IPS-NIHi11 (cell line): ENCODE measurements around the gene DIRAS3.
"Not testable (repeated sequence)": the region's sequence is repeated elsewhere in the genome, so short reads cannot be mapped to it uniquely, and the experiment has no call there.

Experiments used
- DNase-seq: peaks from one replicate; pipeline ENCODE4 v3.0.0; 2012; ENCODE audit warnings: mixed read lengths, low spot score

The DIRAS3 gene

GRCh38 chr1:68049941-68050878 is at the start of gene DIRAS3:
Gene DIRAS3 (minus strand): TSS chr1:68050627. CDS start chr1:68047297, 3,330 bp downstream.
- peak; percentile 34 for DNase-seq

- DNase-seq: no peak
These were observed 43.3 kb upstream of the DIRAS3 start for GRCh38 chr1:68093737-68094136.

GRCh38 chr1:68087184-68087583 is 36.8 kb upstream of the DIRAS3 start:
- no peak for DNase-seq

- no peak for DNase-seq
These were observed 35.3 kb upstream of the DIRAS3 start for GRCh38 chr1:68085752-68086151.

GRCh38 chr1:68083686-68084085 is 33.3 kb upstream of the DIRAS3 start:
- DNase-seq: no peak

GRCh38 chr1:68081775-68082283 is 31.4 kb upstream of the DIRAS3 start:
- DNase-seq: no peak

- DNase-seq: no peak
These were observed 28.2 kb upstream of the DIRAS3 start for GRCh38 chr1:68078647-68079046.

GRCh38 chr1:68074472-68074871 is 24.0 kb upstream of the DIRAS3 start:
- no peak for DNase-seq

GRCh38 chr1:68065766-68066165 is 15.3 kb upstream of the DIRAS3 start:
- no peak for DNase-seq

- DNase-seq: not testable (repeated sequence)
These were observed 7.6 kb upstream of the DIRAS3 start for GRCh38 chr1:68058053-68058452.

- peak; percentile 26 for DNase-seq
These were observed 7.1 kb upstream of the DIRAS3 start for GRCh38 chr1:68057564-68057963.

GRCh38 chr1:68057050-68057449 is 6.6 kb upstream of the DIRAS3 start:
- DNase-seq: no peak

- DNase-seq: peak; percentile 67
These were observed 1.0 kb upstream of the DIRAS3 start for GRCh38 chr1:68051475-68051874.

GRCh38 chr1:68047659-68048026 is 2.8 kb downstream of the DIRAS3 start:
- DNase-seq: no peak

- no peak for DNase-seq
These were observed 3.4 kb downstream of the DIRAS3 start for GRCh38 chr1:68046885-68047658.

GRCh38 chr1:68046423-68046822 is 4.0 kb downstream of the DIRAS3 start:
- DNase-seq: no peak

- no peak for DNase-seq
These were observed 4.8 kb downstream of the DIRAS3 start for GRCh38 chr1:68045511-68046180.

GRCh38 chr1:68043443-68044090 is 6.9 kb downstream of the DIRAS3 start:
- DNase-seq: no peak

- no peak for DNase-seq
These were observed 13.5 kb downstream of the DIRAS3 start for GRCh38 chr1:68036946-68037345.

GRCh38 chr1:68029444-68029843 is 21.0 kb downstream of the DIRAS3 start:
- DNase-seq: no peak

GRCh38 chr1:68028566-68028965 is 21.9 kb downstream of the DIRAS3 start:
- no peak for DNase-seq
